Neural cell (in vitro differentiated cells): ENCODE results near the gene PAX8. TPM values are rescaled to one million over a fixed set of nuclear protein-coding genes. Genes with fewer than 3 reads are reported as not detected.

Experiments used
- H2AFZ ChIP-seq: fragments of 200-600, 300-800 bp; sonication (generic), shearing (Covaris generic); 2 replicates; pipeline ENCODE4 v1.6.0; 2014; ENCODE audit warnings: low read depth, mild to moderate bottlenecking, antibody characterized with exemption, low read length, moderate library complexity
- H3F3A ChIP-seq: fragments of 200-600 bp; shearing (Covaris generic); 2 replicates; pipeline ENCODE4 v1.6.1; 2016; ENCODE audit warnings: mild to moderate bottlenecking, moderate library complexity, mixed read lengths, antibody characterized with exemption, low read length; ENCODE audit not compliant: insufficient read depth, poor library complexity, severe bottlenecking
- H3K27ac ChIP-seq: fragments of 200-600, 300-800 bp; sonication (generic), shearing (Covaris generic); 2 replicates; pipeline ENCODE4 v1.5.1; 2014; ENCODE audit warnings: mild to moderate bottlenecking, low read length, moderate library complexity
- H3K27me3 ChIP-seq: fragments of 300-800, 200-600 bp; sonication (generic), shearing (Covaris generic); 2 replicates; pipeline ENCODE4 v1.6.0; 2014; ENCODE audit warnings: mild to moderate bottlenecking, low read depth, low read length, moderate library complexity; ENCODE audit not compliant: insufficient read depth
- H3K36me3 ChIP-seq: fragments of 300-800, 200-600 bp; sonication (generic), shearing (Covaris generic); 2 replicates; pipeline ENCODE4 v1.5.1; 2014; ENCODE audit warnings: mild to moderate bottlenecking, antibody characterized with exemption, low read length, moderate library complexity; ENCODE audit not compliant: insufficient read depth
- H3K4me2 ChIP-seq: fragments of 300-800, 200-600 bp; sonication (generic), shearing (Covaris generic); 2 replicates; pipeline ENCODE4 v1.6.0; 2014; ENCODE audit warnings: mild to moderate bottlenecking, low read length
- H3K4me3 ChIP-seq: fragments of 300-800, 200-600 bp; sonication (generic), shearing (Covaris generic); 2 replicates; pipeline ENCODE4 v1.5.1; 2014; ENCODE audit warnings: mild to moderate bottlenecking, low read length, moderate library complexity
- H3K79me2 ChIP-seq: fragments of 200-600 bp; shearing (Covaris generic); replicated peaks from 2 replicates; pipeline ENCODE4 v1.6.0; 2014; ENCODE audit warnings: mild to moderate bottlenecking, low read length, moderate library complexity; ENCODE audit not compliant: insufficient read depth
- H3K9ac ChIP-seq: fragments of 300-800, 200-600 bp; sonication (generic), shearing (Covaris generic); 2 replicates; pipeline ENCODE4 v1.6.1; 2016; ENCODE audit warnings: mild to moderate bottlenecking, low read length, mixed read lengths
- H3K9me2 ChIP-seq: fragments of 200-600 bp; shearing (Covaris generic); 2 replicates; pipeline ENCODE4 v1.6.1; 2016; ENCODE audit warnings: mild to moderate bottlenecking, low read length, mixed read lengths; ENCODE audit not compliant: insufficient read depth
- H3K9me3 ChIP-seq: fragments of 200-600, 300-800 bp; sonication (generic), shearing (Covaris generic); 2 replicates; pipeline ENCODE4 v1.6.1; 2016; ENCODE audit warnings: mild to moderate bottlenecking, mixed run types, low read length, moderate library complexity, mixed read lengths
- H4K20me1 ChIP-seq: fragments of 200-600 bp; shearing (Covaris generic); 2 replicates; pipeline ENCODE4 v1.6.1; 2016; ENCODE audit warnings: mild to moderate bottlenecking, mixed run types; ENCODE audit not compliant: insufficient read depth
- CTCF ChIP-seq: fragments of 450-650 bp; IDR thresholded peaks from 2 replicates; pipeline ENCODE4 v1.5.1; 2014; ENCODE audit warnings: antibody characterized with exemption, mild to moderate bottlenecking, moderate library complexity; ENCODE audit not compliant: poor library complexity, severe bottlenecking
- EP300 ChIP-seq: fragments of 450-650 bp; conservative IDR thresholded peaks from 2 replicates; pipeline ENCODE4 v1.6.1; 2014; ENCODE audit warnings: antibody characterized with exemption, mild to moderate bottlenecking, moderate library complexity; ENCODE audit not compliant: poor library complexity, severe bottlenecking
- EZH2 ChIP-seq: fragments of 200-600, 300-800 bp; shearing (Covaris generic), sonication (generic); IDR thresholded peaks from 2 replicates; pipeline ENCODE4 v1.6.1; 2014; ENCODE audit warnings: antibody characterized with exemption, low read length, borderline replicate concordance, mild to moderate bottlenecking; ENCODE audit not compliant: insufficient read depth, poor library complexity, severe bottlenecking
- MXI1 ChIP-seq: fragments of 450-650 bp; conservative IDR thresholded peaks from 2 replicates; pipeline ENCODE4 v1.6.1; 2014; ENCODE audit warnings: antibody characterized with exemption, mild to moderate bottlenecking; ENCODE audit not compliant: poor library complexity, severe bottlenecking
- POLR2AphosphoS5 ChIP-seq: IDR thresholded peaks from 2 replicates; pipeline ENCODE4 v1.6.1; 2012
- RAD21 ChIP-seq: fragments of 450-650 bp; conservative IDR thresholded peaks from 2 replicates; pipeline ENCODE4 v1.6.1; 2014; ENCODE audit warnings: antibody characterized with exemption, mild to moderate bottlenecking, moderate library complexity
- REST ChIP-seq: IDR thresholded peaks from 2 replicates; pipeline ENCODE4 v1.6.1; 2012; ENCODE audit warnings: borderline replicate concordance
- SMC3 ChIP-seq: fragments of 450-650 bp; conservative IDR thresholded peaks from 2 replicates; pipeline ENCODE4 v1.6.1; 2014; ENCODE audit warnings: antibody characterized with exemption, mild to moderate bottlenecking, moderate library complexity; ENCODE audit not compliant: poor library complexity
- TAF1 ChIP-seq: IDR thresholded peaks from 2 replicates; pipeline ENCODE4 v1.6.1; 2012; ENCODE audit warnings: low read depth
- polyA plus RNA-seq: library from polyadenylated mRNA; depleted of rRNA; stranded (reverse); fragments of >200 nt; gene quantifications from 2 replicates; pipeline ENCODE4 v1.2.3, GENCODE V29; 2014

The PAX8 gene
- polyA plus RNA-seq, 1 donor from 2014 or later, result not detected

- Histone ChIP-seq H3K27me3 (no peaks in the 10 kb centered on the region), H3K79me2 (no peaks in the 10 kb centered on the region), H3F3A (no peaks in the 10 kb centered on the region), H2AFZ (no peak overlapping the region), H3K4me2 (no peak overlapping the region), H3K9ac (no peak overlapping the region), H3K4me3 (no peak overlapping the region), H4K20me1 (no peaks in the 10 kb centered on the region), H3K36me3 (no peaks in the 10 kb centered on the region), H3K9me2 (no peaks in the 10 kb centered on the region), H3K27ac (no peak overlapping the region), H3K9me3 (no peaks in the 10 kb centered on the region)
- TF ChIP-seq TAF1 (no peak), REST (no peak), SMC3 (no peak), MXI1 (no peak), RAD21 (no peak), CTCF (no peak), EP300 (no peak), EZH2 (no peak), POLR2AphosphoS5 (no peak)
These were observed 67.3 kb downstream of the PAX8 start for GRCh38 chr2:113211226-113212105.

GRCh38 chr2:113209646-113210171 lies 69.0 kb downstream of the PAX8 start:
- no peaks in the 10 kb centered on the region for H3K9me3 ChIP-seq
- H3K9me2 ChIP-seq, result no peaks in the 10 kb centered on the region
- H3K79me2 ChIP-seq, result no peaks in the 10 kb centered on the region
- no peak overlapping the region for H3K27ac ChIP-seq
- no peak overlapping the region for H3K9ac ChIP-seq
- no peak overlapping the region for H2AFZ ChIP-seq
- H3F3A ChIP-seq, result no peaks in the 10 kb centered on the region
- H4K20me1 ChIP-seq, result no peaks in the 10 kb centered on the region
- TF ChIP-seq MXI1, result no peak
- TF ChIP-seq POLR2AphosphoS5, result no peak
- TF ChIP-seq EZH2, result no peak
- no peak for TF ChIP-seq RAD21
- H3K36me3 ChIP-seq, result no peaks in the 10 kb centered on the region
- H3K27me3 ChIP-seq, result no peaks in the 10 kb centered on the region
- H3K4me2 ChIP-seq, result no peak overlapping the region
- no peak overlapping the region for H3K4me3 ChIP-seq
